NCI-H1694 (cell line): Measurements from ENCODE around the gene MAN1A1.

ENCODE experiments used
- DNase-seq: peaks from one replicate; lab custom pipeline; 2025; lab: John Stamatoyannopoulos, UW

Gene MAN1A1

DNA sequence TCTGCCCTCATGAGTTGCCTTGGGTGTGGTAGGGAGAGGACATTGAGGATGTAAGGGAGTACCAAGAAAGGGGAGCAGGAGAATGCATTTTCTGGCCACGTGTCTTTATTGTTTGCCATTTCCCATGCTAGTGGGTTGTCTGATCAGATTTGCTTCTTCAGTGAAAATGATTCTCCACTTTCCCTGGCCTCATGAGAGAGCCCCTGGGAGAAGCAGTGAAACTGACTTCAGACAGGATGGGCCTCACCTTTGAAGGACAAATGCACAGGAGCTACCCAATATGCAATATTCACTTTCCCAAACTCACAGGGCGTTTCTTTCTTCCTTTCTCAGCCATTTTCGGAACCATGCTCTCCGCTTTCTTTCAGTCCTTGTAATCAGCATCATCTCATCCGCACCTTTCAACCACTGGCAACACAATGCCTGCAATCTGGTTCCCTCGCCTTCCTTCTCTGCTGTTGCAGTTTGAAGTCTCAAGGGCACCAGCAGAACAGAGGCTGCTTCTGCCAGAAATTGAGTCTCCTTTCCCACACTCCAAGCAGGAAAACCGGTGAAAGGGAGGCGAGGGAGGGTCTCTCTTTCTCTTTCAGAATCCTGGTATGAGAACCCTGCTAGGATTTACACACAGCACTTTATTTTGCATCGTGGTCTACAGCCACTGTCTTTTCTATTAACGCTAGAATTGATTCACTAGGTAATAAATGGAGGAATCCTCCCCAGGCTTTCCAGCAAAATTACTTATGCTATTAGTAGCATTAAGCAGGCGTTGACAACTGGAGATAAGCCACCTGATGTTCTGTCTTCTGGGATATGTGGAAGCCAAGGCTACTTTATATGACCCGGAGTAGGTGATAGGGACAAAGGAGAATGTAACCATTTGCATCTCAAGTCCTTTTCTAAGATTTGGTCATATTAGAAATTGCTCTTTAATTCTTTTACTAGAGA lies 209.1 kb downstream of the MAN1A1 start:
- no peak for DNase-seq

DNA sequence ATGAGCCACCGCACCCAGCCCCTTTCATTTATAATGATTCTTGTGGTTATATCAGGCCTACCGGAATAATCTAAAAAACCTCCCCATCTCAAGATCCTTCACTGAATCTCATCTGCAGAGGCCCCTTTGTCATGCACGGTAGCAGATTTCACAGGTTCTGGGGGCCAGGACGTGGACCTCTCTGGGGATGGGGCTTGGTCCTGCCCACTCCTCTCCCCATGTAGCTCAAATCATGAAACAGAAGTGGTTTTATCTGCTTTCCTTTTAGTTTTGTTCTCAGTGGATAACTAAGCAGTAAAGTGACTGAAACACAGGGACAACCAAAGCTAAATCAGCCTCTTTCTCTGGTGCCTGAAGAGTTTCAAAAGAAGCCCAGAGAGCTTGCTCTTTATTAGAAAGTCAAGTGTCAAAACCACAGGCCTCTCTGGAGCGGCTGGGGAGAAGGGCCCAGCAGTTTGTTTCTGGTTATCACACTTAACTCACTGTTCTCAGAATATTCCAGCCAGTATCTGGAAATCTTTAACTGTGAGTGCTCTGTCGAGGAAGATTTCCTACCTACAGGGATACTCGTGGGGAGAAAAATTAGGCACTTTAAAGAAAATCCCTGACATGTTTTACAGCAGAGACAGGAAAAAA lies 210.5 kb downstream of the MAN1A1 start:
- no peak for DNase-seq

DNA sequence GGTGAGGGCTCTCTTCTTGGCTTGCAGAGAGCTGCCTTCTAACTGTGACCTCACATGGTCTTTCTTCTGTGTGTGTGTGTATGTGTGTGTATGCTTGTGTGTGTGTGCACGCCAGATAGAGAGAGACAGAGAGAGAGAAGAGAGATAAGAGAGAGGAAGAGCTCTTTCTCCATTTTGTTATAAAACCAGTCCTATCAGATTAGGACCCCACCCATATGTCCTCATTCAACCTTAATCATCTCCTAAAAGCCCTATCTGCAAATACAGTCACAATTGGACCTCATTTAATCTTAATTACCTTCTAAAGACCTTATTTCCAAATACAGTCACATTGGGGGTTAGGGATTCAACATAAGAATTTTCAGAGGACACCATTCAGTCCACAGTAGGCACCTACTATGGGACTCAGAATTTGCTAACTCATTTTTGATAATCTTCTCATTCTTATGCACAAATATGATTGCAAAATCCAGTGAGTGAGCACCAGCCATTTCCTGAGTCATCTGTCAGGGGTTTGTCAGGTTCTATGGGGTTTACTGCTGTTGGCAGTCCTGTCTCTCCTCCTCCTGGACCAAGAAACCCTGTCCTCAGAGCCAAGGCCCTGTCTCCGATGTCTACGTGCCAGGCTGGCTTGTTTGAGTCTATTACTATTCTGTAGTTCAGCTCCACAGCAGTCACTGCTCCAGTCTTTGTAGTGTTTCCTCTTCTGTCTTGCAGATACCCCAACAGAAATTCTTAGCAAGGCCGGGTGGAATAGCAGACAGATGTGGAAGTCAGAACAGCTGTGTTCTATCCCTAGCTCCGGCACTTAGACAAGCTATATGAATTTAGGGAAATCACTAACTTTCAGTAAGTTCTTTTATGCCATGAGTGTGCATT lies 212.1 kb downstream of the MAN1A1 start:
- DNase-seq, result no peak

DNA sequence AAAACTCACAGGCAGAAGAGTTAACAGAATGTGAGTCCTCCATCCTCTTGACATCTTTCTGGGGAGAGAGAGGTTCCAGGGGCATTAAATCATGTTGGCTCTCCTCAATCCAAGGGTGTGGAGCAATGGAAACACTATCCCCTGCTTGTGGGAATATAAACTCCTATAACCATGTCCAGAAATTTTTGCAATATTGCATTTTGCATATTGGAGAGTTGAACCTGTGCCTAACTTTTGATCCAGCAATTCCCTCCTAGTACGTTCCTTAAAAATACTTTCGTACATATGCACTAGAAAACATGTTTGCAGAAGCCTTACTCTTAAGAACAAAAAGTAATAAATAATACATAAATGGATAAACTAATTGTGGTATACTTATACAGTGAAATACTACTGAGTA lies 214.8 kb downstream of the MAN1A1 start:
- no peak for DNase-seq

DNA sequence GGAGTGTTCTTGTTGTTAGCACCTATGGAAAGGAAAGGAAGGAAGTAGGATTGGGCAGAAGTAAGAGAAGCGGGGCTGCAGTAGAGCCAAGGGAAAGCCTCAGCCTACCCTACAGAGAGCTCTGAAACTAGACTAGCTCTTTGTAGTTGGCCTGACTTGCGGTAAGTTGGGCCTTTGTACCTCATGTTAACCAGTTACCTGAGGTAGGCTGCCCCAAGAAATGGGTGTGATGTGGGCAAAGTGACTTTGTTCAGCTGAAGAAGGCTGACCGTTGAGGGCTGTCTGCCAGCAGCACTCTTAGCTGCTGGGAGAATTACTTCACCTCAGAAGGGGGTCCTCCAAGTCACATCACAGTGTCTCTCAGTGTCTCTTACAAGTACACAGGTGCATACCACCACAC lies 216.2 kb downstream of the MAN1A1 start:
- DNase-seq, result no peak

DNA sequence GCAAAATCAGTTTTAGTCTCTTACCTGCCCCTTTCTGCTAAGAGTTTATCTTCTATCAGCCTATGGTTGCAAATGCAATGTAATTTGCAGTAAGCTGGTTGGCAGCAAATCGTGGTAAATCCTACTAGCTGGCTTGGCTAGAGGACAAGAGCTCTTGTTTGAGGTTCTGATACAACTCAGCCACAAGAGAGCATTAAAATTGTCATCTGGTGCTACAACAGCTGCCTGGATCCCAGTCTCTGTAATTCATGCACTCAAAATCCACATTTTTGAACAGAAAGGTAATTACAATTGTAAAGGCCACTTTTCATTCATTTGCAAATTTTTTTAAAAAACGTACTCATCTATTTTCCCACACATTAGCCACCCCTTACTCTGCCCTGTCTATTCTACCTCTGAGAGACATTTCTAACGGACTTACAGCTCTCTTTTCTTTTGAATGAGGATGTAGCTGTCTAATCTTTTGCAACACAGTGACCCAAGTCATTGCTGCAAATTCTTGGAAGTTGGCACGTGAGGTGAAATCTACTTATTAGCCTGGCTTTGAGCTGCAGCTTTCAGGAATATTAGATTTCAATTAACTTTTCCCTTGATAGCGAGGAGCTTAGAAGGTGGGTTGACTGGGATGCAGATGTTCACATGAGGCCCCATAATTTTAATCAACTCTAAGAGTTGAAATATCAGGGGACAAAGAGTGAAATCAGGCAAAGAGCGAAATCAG lies 217.1 kb downstream of the MAN1A1 start:
- peak; percentile 10 for DNase-seq

DNA sequence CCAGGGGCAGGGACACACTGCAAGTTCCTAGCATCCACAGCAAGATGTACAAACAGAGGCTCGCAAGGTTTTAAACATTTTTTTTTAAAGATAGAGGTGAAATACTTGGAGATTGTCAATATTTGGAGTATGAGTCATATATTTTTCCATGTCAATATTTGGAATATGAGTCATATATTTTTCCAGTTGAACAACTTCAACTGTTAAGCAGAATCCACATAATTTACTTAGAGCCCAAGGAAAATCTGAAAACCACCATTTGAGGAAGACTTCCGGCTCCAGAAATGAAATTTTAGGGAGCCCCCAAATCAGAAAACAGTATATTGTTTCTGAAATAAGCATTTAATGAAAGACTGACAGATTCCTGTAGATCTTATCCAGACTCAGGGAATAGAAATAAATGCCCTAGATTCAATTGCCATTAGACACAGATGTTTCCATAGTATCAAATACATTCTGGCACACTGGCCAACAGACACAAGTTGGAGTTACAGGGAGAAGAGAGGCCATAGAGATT lies 219.5 kb downstream of the MAN1A1 start:
- no peak for DNase-seq

DNA sequence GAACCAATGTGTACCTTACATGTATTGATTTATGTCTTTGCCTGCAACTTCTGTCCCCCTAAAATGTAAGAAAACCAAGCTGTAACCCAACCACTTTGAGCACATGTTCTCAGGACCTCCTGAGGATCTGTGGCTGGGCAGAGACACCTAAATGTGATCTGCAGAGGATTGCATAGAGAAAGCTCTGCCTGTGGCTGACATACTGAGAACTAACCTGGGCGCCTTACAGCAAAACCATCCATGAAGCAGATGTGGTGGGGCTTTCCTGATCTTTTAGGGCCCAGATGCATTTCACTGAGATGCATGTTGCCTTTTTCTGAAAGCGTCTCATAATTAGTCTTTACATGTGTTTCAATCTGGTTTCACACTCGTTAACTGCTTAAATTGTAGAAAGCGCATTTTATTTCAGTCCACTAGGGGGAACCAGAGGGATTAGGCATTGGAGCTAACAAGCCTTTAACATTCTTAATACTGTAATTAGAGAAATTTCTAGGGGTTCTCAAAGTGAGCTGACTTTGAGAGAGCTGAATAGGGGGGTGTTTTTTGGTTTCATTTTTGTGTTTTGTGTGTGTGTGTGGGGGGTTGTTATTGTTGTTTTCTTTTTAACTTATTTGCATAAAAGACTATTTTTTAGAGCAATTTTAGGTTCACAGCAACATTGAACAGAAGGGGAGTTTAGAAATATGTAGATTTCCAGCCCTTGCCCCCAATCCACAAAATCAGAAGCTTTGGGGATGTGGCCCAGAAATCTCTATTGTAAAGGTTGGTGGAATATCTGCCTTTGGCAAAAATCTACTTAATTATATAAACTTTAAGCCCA lies 220.2 kb downstream of the MAN1A1 start:
- DNase-seq, result peak; percentile 53

DNA sequence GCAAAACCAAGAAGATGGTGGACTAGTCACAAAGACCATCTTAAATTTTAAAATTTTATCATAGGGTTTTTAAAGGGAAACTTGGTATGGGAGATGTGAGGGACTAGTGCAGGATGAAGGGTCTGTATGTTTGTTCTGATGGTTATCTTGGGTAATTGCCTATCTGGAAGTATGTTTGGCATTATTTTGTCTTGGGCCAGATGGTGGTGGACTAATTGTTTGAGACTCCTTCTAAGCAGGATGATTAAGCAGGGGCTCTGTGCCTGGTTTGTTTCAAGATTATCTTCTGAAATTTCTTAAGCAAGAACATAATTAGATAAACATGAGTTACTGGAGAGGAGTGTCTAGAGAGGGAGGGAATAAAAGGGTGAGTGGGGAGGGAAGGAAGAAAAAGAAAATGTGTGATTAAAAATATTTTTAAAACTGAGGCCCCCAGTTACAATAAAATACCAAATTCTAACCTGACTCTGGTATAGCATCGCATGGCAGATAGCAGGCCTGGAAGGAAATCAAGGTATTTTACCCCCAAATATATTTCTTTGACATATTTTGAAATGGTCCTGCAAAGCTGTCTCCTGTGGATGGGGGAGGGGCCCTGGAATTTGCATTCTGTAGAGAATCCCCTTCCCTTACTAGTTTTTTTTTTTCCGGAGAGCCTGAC lies 221.2 kb downstream of the MAN1A1 start:
- DNase-seq, result no peak

DNA sequence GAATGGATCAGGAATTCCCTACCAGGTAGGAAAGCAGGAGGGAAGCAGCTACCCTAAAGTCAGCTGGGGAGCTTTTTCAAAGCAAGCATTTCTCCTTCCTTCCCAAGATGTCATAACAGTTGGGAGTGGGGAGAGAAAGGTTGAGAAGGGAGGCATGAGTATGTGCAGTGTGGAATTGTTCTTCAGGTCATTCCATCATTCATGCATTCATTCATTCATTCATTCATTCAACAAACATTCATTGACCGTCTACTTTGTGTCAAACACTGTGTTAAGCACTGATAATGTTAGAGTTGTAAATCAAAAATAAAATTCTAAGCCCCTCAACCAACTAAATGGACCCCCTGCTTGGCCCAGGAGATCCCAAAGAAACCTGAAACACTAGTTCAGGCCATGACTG lies 221.9 kb downstream of the MAN1A1 start:
- no peak for DNase-seq
